Thyroid gland (tissue), 4 donors: ENCODE data around the gene TBL1Y. TPM values are rescaled to one million over a fixed set of nuclear protein-coding genes. Genes with fewer than 3 reads are reported as not detected.

Experiments
- DNase-seq, 2 donors: peaks; one replicate each; pipeline ENCODE4 v3.0.0-alpha.2; 2019
- H3K27ac ChIP-seq, 3 donors: fragments of 200-600 bp; sonication (generic); 1 replicate in 2 of 3; 2 replicates in 1 of 3; pipeline ENCODE4 v1.5.1; 2016 to 2019; ENCODE audit warnings: mild to moderate bottlenecking in 1 of 3, moderate library complexity in 1 of 3
- H3K27me3 ChIP-seq: fragments of 200-600 bp; sonication (generic); one replicate; pipeline ENCODE4 v1.5.1; 2019
- H3K36me3 ChIP-seq, 2 donors: fragments of 200-600 bp; sonication (generic); one replicate each; pipeline ENCODE4 v1.5.1; 2016 to 2019
- H3K4me1 ChIP-seq, 2 donors: fragments of 200-600 bp; sonication (generic); one replicate each; pipeline ENCODE4 v1.5.1; 2017 to 2019
- H3K4me3 ChIP-seq, 3 donors: fragments of 200-600 bp; sonication (generic); replicated peaks in 1 of 3; 1 replicate in 2 of 3; 2 replicates in 1 of 3; pipeline ENCODE4 v1.5.1; 2016; ENCODE audit warnings: mild to moderate bottlenecking in 1 of 3
- H3K9me3 ChIP-seq: fragments of 200-600 bp; sonication (generic); one replicate; pipeline ENCODE4 v1.5.1; 2017
- POLR2A ChIP-seq, 2 donors: fragments of 450-650 bp; IDR thresholded peaks; one replicate each; pipeline ENCODE4 v1.6.1; 2017; ENCODE audit warnings: antibody characterized with exemption in 2 of 2, mild to moderate bottlenecking in 2 of 2, moderate library complexity in 1 of 2
- WGBS, 2 donors: methylation state at CpG; one replicate each; pipeline ENCODE4 v1.1.5; 2017; 5-methylcytosine and 5-hydroxymethylcytosine counted together
- intact Hi-C: fragments of 100-400 bp; cut with DNase I; formaldehyde crosslinking; loops from one replicate; pipeline ENCODE4 v1.15.1; 2023
- total RNA-seq, 4 donors: library from RNA; depleted of rRNA; stranded (reverse); fragments of >200 nt; gene quantifications; one replicate each; pipeline ENCODE4 v1.2.3, GENCODE V29; 2016
- TF ChIP-seq, protein P1 (sequence below), 6 experiments: fragments of 200-600 bp in 3 of 6; fragments of 450-650 bp in 3 of 6; sonication (generic) in 3 of 6; IDR thresholded peaks; one replicate each; pipeline ENCODE4 v1.5.1; 2016 to 2019; ENCODE audit warnings: antibody characterized with exemption in 6 of 6, mild to moderate bottlenecking in 2 of 6, inconsistent platforms in 1 of 6, moderate library complexity in 1 of 6

The TBL1Y gene
- total RNA-seq, 4 donors from 2014 or later = 15.4 to 15.8 TPM; not detected in 2

DNA sequence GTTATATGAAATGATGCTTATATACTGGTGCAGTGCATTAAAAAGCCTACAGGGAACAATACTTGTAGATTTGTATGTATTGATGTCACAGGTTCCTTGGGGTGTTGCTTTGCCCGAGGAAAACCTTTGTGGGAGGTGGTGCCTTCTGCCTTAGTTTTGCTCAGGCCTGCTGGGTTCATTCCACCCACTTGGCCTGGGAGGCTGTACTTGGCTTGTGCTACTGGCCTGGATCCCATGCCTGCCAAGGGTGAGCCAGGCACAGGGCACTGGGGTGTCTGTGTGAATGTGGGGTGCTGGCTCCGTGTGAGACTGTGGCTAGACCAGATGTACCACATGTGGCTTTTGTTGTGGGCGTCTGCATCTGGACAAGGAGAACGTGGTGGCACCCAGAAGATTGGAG lies 17.8 kb downstream of the TBL1Y start:
- Histone ChIP-seq H3K9me3 (no peaks in the 10 kb centered on the region), H3K4me1 (no peaks in the 10 kb centered on the region), H3K36me3 (no peaks in the 10 kb centered on the region), H3K27me3 (no peaks in the 10 kb centered on the region), H3K4me3 (no peak overlapping the region), H3K27ac (peak overlapping the region in 1 of 3 donors; percentile 84)
- WGBS, 2 donors = 36% methylated on average over 2 of the region's 4 CpGs; no CpG with 5 or more reads in 1 of the 2 donors
- peak; percentile 43 to 64 for DNase-seq
- intact Hi-C loops = no loop called here
- TF ChIP-seq POLR2A (IDR thresholded peaks at IDR 0.05) = no peak
- TF ChIP-seq, protein P1, sequence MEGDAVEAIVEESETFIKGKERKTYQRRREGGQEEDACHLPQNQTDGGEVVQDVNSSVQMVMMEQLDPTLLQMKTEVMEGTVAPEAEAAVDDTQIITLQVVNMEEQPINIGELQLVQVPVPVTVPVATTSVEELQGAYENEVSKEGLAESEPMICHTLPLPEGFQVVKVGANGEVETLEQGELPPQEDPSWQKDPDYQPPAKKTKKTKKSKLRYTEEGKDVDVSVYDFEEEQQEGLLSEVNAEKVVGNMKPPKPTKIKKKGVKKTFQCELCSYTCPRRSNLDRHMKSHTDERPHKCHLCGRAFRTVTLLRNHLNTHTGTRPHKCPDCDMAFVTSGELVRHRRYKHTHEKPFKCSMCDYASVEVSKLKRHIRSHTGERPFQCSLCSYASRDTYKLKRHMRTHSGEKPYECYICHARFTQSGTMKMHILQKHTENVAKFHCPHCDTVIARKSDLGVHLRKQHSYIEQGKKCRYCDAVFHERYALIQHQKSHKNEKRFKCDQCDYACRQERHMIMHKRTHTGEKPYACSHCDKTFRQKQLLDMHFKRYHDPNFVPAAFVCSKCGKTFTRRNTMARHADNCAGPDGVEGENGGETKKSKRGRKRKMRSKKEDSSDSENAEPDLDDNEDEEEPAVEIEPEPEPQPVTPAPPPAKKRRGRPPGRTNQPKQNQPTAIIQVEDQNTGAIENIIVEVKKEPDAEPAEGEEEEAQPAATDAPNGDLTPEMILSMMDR (IDR thresholded peaks at IDR 0.05) = no peak

GRCh38 chrY:6929237-6929636 lies 18.7 kb downstream of the TBL1Y start:
- Histone ChIP-seq H3K27me3 (no peaks in the 10 kb centered on the region), H3K9me3 (no peaks in the 10 kb centered on the region), H3K4me1 (no peaks in the 10 kb centered on the region), H3K4me3 (no peak overlapping the region), H3K36me3 (no peaks in the 10 kb centered on the region), H3K27ac (peak overlapping the region in 1 of 3 donors; percentile 84)
- WGBS, 2 donors = no CpG with 5 or more reads among the region's 1 CpG
- intact Hi-C loops = no loop called here
- TF ChIP-seq POLR2A (IDR thresholded peaks at IDR 0.05) = no peak
- DNase-seq = peak; percentile 66 to 75

- no peaks in the 10 kb centered on the region for H3K27me3 ChIP-seq
- peak overlapping the region in 1 of 3 donors; percentile 84 for H3K27ac ChIP-seq
- no peaks in the 10 kb centered on the region for H3K9me3 ChIP-seq
- H3K4me3 ChIP-seq = no peak overlapping the region
- no peaks in the 10 kb centered on the region for H3K4me1 ChIP-seq
- H3K36me3 ChIP-seq = no peaks in the 10 kb centered on the region
- TF ChIP-seq POLR2A (IDR thresholded peaks at IDR 0.05) = no peak
- peak in 1 of 2 donors; percentile 20 for DNase-seq
- WGBS, 2 donors = 21 to 34% methylated on average over 4 of the region's 4 CpGs
- intact Hi-C loops = no loop called here
Measured at GRCh38 chrY:6931779-6932396, 21.4 kb downstream of the TBL1Y start.

DNA sequence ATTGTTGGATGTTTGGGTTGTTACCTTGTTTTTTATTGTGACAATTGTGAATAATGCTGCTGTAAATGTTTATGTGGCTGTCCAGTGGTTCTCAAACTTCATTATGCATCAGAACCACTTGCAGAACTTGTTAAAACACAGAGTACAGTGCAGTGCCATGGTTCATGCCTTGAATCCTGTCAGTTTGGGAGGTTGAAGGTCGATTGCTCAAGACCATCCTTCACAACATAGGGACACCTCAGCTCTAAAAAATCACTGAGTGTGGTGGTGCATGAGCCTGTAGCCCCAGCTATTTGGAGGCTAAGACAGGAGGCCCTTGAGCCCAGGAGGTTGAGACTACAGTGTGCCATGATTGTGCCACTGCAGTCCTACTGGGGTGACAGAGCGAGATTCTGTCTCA lies 25.0 kb downstream of the TBL1Y start:
- Histone ChIP-seq H3K36me3 (no peaks in the 10 kb centered on the region), H3K27ac (no peak overlapping the region), H3K4me1 (no peaks in the 10 kb centered on the region), H3K4me3 (no peak overlapping the region), H3K27me3 (no peaks in the 10 kb centered on the region), H3K9me3 (no peaks in the 10 kb centered on the region)
- intact Hi-C loops = no loop called here
- DNase-seq = no peak
- 93 to 100% methylated on average over 2 of the region's 2 CpGs for WGBS, 2 donors
- TF ChIP-seq, protein P1 (IDR thresholded peaks at IDR 0.05) = no peak
- no peak for TF ChIP-seq POLR2A (IDR thresholded peaks at IDR 0.05)

DNA sequence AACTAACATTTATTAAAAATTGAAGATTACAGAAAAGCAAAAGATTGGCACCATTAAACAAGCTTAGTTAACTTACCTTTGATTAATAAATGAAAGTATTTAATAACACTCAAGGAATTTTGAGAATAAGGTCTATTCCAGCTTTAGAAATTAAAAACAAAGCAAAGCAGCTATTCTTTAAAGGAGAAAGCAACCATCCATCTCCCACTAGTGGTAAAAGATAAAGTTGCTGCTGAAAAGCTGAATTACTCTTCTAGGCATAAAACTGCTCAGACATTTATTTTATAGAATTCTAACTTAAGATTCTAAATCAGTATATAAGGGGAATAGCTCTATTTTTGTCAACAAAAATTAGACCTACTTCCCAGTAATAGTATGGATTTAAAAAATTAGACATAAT lies 37.2 kb downstream of the TBL1Y start:
- H3K27ac ChIP-seq = peak overlapping the region in 1 of 3 donors; percentile 78
- TF ChIP-seq, protein P1 (IDR thresholded peaks at IDR 0.05) = peak in 1 of 6 experiments; percentile 47
- no peak for TF ChIP-seq POLR2A (IDR thresholded peaks at IDR 0.05)
- H3K36me3 ChIP-seq = no peaks in the 10 kb centered on the region
- intact Hi-C loops = no loop called here
- H3K27me3 ChIP-seq = no peaks in the 10 kb centered on the region
- no peak for DNase-seq
- H3K9me3 ChIP-seq = no peaks in the 10 kb centered on the region
- no peak overlapping the region for H3K4me3 ChIP-seq
- H3K4me1 ChIP-seq = no peaks in the 10 kb centered on the region

- H3K36me3 ChIP-seq = no peaks in the 10 kb centered on the region
- no peaks in the 10 kb centered on the region for H3K9me3 ChIP-seq
- no peak overlapping the region for H3K4me3 ChIP-seq
- no peak for DNase-seq
- TF ChIP-seq POLR2A (IDR thresholded peaks at IDR 0.05) = no peak
- no peak overlapping the region for H3K27ac ChIP-seq
- 56 to 60% methylated on average over 13 of the region's 13 CpGs for WGBS, 2 donors
- intact Hi-C loops = no loop called here
- H3K27me3 ChIP-seq = no peaks in the 10 kb centered on the region
- H3K4me1 ChIP-seq = no peaks in the 10 kb centered on the region
Measured at GRCh38 chrY:6948378-6948777, 37.9 kb downstream of the TBL1Y start.
